ENCODE data around the gene ATG9B. TPM values are rescaled to one million over a fixed set of nuclear protein-coding genes. Genes with fewer than 3 reads are reported as not detected.

ATG9B gene
- total RNA-seq, 1 experiment from 2014 or later, result 2.1 TPM

GRCh38 chr7:151046603-151047573, 22.6 kb upstream of the ATG9B start:
- BruUV-seq (replicated peaks), result no TSS peak
- Histone ChIP-seq H3K4me3 (replicated peaks in 1 of 2; ENCODE audit: low read depth in 1 of 2, low read length in 2 of 2) (no peak overlapping the region), H3K4me1 (ENCODE audit: control insufficient read depth in 1 of 2, insufficient read depth in 2 of 2, low read length in 2 of 2) (no peaks in the 10 kb centered on the region), H3K9ac (ENCODE audit: low read length) (no peak overlapping the region), H3K36me3 (ENCODE audit: control insufficient read depth in 1 of 2, insufficient read depth in 2 of 2, low read length in 2 of 2) (no peaks in the 10 kb centered on the region), H2AFZ (ENCODE audit: low read depth, low read length, poor library complexity, severe bottlenecking) (no peak overlapping the region), H4K20me1 (ENCODE audit: insufficient read depth) (no peaks in the 10 kb centered on the region), H3K9me3 (ENCODE audit: control insufficient read depth in 1 of 2, insufficient read depth in 1 of 2, low read depth in 1 of 2, low read length in 2 of 2) (no peaks in the 10 kb centered on the region), H3K27me3 (ENCODE audit: insufficient read depth, low read length) (no peaks in the 10 kb centered on the region), H3K27ac (ENCODE audit: low read depth, low read length) (no peak overlapping the region), H3K79me2 (ENCODE audit: insufficient read depth, low read length) (no peaks in the 10 kb centered on the region), H3K4me2 (ENCODE audit: low read length) (no peak overlapping the region), H3K9me2 (ENCODE audit: insufficient read depth) (no peaks in the 10 kb centered on the region)
- POLR2A ChIA-PET, result no interaction called here
- intact Hi-C loops (cut with micrococcal nuclease), result no loop called here
- DNase-seq (ENCODE audit: low read depth, low spot score) (no peak), ATAC-seq (0 out of 2 replicates have a peak, but pooled peaks have one; percentile 11)
- CTCF ChIA-PET, result no interaction called here
- RAD21 ChIA-PET (ENCODE audit: low non-redundant PET in 1 of 2, low total read pairs in 2 of 2, uncharacterized antibody in 2 of 2, unreplicated experiment in 2 of 2), result no interaction called here
- TF ChIP-seq CBX3 (IDR thresholded peaks at IDR 0.05; ENCODE audit: low read depth) (no peak), CEBPB (IDR thresholded peaks at IDR 0.05; ENCODE audit: low read depth) (no peak), YY1 (IDR thresholded peaks at IDR 0.05; ENCODE audit: extremely low read depth, insufficient replicate concordance, low read depth, low read length) (no peak), POLR2AphosphoS5 (IDR thresholded peaks at IDR 0.05; ENCODE audit: low read depth, low read length) (no peak), REST (IDR thresholded peaks at IDR 0.05; ENCODE audit: low read depth) (no peak), EZH2 (IDR thresholded peaks at IDR 0.05) (no peak), SRF (IDR thresholded peaks at IDR 0.05; ENCODE audit: low read depth) (no peak)
